GM19372 (cell line): ENCODE results near the gene ACVR2A.
A peak's percentile ranks its signal among the peaks of the same experiment; 100 is the strongest.

Experiments
- ATAC-seq: cut with Tn5 transposase; IDR thresholded peaks from one replicate; pipeline ENCODE4 v1.9.1; 2021; ENCODE audit warnings: mild to moderate bottlenecking, low read depth, moderate library complexity; ENCODE audit not compliant: unreplicated experiment

The ACVR2A gene

DNA sequence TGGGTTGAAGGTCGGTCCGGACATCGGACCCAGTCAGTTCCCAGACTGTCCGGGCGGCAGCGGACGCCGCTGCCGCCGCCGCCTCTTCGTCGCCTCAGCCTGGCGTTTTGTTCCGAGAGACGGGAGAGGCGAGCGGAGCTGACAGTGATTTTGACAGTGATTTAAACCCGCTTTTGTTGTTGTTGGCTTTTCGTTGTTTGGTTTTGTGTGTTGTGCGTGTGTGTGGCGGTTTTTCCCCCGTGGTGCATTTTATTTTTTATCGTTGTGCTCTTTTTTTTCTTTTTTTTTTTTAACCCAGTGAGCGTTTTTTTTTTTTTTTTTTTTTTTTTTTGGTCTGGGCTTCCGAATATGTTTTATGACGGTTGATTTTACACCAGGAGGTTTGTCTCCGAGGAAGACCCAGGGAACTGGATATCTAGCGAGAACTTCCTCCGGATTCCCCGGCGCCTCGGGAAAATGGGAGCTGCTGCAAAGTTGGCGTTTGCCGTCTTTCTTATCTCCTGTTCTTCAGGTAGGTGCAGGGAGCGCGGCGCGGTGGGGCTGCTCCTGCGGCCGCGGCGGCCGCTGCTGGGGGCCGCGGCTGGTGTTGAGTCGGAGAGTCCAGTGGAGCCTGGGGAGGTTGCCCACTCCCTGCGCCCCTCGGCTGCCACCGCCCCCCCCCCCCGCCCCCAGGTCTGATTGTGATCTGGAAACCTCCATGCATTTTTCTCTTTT lies at the start of gene ACVR2A:
ACVR2A (plus strand) TSS at position 333 of the 714 bp plus-strand sequence; CDS start at position 457, 124 bp downstream.
- ATAC-seq: peak; percentile 41

DNA sequence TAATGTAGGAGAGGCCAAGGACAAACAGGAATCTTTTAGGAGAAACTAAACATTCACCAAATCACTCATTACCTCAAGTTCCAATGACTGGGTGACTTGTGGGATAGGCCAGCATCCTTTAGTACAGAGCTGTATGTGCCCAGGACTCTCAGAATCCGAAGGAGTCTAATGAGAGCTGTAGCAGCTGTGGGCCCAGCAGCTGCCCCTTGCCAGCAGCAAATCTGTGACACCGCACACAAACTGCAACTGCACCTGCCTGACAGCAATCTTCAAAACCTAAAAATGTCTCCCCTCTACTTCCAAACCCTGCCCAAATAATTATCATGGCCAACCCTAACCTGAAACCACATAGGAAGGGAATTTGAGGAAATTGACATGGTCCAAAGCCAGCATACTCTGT lies 44.5 kb upstream of the ACVR2A start:
- ATAC-seq: no peak

DNA sequence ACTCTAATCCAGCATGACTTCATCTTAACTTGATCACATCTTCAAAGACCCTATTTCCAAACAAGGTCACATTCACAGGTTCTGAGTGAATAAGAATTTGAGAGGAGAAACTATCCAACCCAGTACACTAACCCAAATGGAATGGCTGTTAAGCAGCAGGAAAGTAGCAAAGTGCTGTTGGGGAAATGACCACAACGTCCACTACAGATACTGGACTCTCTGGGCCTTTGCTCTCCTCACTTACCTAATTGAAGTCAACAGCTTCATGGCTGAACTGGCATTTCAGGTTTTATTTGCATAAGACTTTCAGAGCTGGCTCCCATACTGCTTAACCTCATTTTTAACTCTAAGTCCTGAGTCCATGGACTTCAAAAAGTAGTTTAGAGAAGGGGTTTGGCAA lies 38.0 kb upstream of the ACVR2A start:
- no peak for ATAC-seq

DNA sequence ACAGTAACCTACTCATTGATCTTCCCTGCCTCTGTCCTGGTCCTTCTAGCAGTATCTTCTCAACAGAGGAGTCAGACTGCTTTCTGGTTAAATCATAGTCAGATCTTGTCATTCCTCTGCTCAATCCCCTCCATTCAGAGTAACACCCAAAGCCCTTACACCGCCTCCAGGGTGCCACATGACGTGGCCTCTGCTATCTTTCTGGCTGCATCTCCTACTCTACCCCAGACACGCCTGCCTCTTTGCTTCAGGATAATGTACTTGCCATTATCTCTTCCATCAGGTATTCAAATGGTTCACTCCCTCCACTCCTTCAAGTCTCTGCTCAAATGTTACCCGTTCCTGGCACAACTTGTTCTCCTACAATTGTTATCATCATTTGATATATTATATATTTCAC lies 36.3 kb upstream of the ACVR2A start:
- no peak for ATAC-seq

DNA sequence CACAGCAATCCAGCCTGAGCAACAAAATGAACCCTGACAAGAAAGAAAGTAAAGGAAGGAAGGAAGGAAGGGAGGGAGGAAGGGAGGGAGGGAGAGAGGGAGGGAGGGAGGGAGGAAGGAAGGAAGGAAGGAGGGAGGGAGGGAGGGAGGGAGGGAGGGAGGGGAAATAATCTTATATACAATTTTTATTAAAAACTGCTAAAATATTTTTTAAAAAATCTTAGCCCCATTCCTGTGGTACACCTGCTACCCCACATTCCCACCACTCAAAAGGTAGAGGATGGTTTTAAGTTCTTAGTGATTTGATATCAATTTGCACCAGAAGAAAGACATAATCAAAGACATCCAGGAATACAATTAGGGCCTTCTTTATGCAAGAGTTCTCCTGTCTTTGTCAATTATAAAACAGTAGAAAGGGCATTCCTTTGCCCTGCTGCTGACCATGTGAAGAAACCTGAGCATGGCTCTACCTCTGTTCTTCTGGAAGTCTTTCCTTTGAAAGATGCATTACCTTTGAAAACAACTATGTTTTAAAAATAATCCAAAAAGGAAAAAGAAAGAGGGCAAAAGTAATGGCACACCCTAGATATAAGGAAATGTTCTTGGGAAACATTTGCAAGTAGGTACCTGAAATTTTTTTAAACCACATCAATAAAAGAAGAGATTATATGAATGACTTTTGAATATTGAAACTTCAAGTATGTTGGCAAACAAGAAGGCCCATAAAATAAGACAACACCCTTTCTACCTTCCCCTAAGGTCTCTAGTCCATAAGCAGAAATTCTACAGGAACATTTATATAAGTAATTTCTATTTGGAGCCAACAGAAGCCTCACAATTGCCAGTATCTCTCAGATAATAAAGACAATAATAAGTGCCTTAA lies 33.7 kb upstream of the ACVR2A start:
- ATAC-seq: no peak

DNA sequence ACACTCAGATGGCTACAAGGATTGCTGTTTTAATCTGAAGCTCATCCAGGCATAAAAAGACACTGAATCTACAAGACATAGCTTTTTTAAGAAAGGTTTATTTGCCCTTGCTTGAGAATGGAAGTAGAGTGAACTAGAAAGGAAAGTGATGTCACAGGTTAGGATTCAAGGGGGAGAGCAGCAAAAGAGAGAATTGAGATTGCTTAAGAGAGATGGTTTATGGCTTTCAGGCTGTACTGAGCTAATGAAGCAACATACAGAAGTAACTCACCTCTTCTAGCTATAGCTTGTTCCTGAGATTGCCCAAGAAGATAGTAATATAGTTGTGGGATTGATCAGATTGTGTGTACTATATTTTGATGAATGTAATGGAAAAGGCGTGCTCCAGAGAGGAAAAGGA lies 26.1 kb upstream of the ACVR2A start:
- ATAC-seq: no peak

DNA sequence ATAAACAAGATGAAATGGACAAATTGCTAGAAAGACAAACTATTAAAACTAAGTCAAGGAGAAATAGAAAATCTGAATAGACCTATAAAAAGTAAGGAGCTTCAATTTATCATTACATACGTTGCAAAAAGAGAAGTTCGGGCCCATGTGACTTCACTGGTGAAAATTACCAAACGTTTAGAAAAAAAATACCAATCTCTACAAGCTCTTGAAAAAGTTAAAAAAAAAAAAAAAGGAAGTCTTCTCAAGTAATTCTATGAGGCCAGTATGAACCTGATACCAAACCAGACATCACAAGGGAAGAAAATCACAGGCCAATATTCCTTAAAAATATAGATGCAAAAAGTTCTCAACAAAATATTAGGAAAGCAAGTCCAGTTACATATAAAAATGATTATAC lies 20.2 kb upstream of the ACVR2A start:
- ATAC-seq: no peak

DNA sequence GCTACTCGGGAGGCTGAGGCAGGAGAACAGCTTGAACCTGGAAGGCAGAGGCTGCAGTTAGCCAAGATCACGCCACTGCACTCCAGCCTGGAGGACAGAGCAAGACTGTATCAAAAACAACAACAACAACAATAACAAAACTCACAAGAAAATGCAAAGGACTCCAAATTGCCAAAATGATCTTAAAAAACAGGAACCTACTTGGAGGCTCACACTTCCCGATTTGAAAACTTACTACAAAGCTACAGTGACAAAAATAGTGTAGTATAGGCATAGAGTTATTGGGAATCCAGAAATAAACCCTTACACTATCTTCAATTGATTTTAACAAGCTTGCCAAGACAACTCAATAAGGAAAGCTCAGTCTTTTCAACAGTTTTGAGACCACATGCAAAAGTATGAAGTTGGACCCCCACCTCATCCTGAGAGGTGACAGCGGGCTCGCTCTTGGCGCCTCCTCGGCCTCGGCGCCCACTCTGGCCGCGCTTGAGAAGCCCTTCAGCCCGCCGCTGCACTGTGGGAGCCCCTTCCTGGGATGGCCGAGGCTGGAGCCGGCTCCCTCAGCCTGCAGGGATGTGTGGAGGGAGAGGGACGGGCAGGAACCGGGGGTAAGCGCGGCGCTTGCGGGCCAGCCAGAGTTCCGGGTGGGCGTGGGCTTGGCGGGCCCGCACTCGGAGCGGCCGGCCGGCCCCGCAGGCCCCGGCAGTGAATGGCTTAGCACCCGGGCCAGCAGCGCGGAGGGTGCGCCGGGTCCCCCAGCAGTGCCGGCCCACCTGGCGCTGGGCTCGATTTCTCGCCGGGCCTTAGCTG lies 18.3 kb upstream of the ACVR2A start:
- no peak for ATAC-seq

DNA sequence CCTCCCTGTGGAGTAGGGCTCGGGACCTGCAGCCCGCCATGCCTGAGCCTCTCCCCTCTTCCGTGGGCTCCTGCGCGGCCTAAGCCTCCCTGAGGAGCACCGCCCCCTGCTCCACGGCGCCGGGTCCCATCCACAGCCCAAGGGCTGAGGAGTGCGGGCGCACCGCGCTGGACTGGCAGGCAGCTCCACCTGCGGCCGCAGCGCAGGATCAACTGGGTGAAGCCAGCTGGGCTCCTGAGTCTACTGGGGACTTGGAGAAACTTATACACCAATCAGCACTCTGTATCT lies 17.8 kb upstream of the ACVR2A start:
- ATAC-seq: no peak

DNA sequence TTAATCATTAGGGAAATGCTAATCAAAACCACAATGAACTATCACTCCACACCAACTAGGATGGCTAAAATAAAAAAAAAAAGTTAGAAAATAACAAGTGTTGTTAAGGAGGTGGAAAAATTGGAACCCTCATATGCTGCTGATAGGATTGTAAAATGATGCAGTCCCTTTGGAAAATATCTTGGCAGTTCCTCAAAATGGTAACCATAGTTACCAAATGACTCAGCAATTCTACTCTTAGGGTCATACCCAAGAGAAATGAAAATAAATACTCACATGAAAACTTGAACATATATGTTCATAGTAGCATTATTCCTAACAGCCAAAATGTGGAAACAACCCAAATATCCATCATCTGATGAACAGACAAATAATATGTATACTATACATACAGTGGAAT lies 15.7 kb upstream of the ACVR2A start:
- no peak for ATAC-seq

DNA sequence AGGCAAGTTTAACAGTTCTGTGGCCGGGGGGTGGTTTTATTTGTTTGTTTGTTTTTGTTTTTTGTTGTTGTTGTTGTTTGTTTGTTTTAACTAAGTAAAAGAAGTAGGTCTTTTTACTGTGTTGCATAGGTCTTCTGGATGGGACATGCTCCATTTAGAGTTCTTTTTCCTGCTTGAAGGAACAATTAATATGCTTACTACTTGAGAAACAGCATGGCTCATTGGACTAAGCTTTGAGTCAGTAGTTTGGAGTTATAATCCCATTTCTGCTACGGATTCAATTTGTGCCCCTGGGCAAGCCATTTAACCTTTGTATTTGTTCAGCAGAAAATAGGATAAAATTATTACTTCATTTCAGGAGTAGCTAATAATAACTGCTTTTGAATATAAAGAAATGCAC lies 8.7 kb upstream of the ACVR2A start:
- ATAC-seq: no peak

DNA sequence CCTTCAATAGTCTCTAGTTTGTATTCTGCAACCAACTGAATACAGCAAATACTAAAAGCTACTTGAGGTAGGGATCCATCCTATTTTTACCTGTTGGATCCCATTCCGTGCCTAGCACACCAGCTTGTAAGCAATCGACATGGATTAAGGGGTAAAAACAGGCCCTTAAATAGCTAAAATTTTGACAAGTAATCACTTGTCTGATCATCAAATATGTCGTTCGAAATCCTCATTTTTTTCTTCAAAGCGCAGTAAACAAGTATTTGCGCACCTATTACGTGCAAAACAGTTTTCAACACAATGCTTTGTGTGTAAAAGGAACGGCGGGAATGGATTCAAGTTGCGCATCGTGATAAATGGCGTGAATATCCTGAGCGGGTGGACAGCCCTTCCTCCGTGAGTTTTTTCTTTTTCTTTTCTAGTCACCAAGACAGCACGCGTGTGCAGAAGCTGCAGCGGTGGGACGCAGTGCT lies 1.4 kb upstream of the ACVR2A start:
- no peak for ATAC-seq

DNA sequence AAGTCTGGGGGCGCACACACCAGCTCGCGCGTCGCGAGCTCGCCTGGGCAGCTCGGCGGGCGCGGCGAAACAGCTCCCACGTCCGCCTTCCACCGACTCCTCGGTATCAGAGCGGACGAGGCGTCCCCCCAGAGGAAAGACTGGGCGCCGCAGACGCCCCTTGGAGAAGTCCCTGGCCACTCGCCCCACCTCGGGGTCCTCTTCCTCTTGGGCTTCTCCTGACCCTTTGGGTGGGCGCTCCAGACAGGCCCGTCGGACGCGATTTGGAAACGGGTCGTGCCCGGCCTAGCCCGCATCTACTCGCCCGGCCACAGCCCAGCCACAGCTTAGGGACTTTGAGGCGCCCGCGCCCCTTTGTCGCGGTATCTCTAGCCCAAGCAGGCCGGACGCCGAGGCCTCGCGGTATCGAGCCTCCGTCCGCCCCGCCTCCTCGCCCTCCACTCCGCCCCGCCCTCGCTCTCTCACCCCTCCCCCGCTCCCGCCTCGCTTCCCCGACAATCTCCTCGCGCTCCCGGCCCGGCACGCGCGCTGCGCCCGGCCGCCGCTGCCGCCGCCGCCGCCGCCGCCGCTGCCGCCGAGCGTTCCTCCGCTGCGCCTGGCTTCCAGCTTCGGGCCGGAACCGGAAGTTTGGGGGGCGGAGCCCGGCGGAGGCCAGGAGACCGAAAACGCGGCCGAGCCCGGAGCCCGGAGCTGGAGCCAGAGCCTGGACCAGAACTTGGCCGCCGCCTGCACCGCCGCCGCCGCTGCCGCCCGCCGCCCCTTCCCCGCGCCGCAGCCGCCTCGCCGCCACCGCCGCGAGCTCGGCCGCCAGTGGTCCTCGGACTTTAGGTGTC lies 749 bp upstream of the ACVR2A start:
- ATAC-seq: peak; percentile 75

DNA sequence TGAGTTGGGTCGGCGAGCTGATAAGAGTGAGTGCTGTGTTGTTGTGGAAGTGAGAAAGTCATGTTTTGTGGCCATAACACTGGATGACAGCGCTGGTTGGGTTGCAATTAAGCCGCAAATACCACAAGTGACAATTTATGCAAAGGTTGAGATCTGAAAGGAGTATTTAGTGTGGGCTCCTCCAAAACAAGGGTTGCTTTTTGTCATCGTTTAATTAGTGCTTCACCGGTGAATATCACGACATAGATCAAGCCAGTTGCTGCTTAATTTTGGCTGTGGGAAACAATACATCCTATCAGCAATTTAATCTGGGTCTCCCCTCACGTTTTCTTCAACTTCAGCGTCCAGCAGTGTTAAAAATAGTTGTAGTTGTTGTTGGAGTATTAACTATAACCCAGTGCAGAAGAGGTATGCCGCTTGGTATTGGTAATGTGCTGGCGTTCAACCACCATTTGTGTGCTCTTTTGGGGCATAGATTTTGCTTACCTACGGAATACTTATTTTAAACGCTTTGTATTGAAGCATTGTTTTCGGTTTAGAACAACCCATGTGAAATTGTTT lies 662 bp downstream of the ACVR2A start:
- ATAC-seq: peak; percentile 38

DNA sequence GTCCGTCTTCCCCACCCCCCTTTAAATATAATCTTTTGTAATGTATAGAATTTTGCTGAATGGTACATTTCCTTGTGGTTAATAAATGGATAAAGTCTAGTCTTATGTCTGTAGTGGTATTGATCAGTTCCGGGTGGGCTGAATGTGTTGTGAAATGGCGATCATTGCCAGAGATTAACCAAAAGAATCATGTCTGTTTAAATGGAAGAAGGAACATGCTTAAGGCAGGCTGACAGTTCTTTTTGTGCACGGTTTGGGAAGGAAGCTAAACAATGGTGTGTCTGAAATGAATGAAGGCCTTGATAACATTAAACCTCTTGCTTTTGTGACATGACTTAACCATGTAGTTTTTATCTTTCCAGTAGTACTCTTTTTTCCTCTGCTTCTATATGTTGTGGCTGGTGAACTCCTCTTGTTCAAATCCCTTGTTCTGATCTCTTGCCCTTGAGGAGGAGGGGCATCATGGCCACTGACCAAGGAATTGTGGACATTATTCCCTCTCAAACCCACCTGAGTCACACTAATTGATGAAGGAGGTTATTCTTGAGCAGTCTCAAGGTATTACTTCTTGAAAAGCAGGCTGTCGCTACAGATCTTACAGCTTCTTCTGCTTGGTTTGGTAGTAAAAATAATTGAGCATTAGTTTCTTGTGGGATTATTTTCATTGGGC lies 1.7 kb downstream of the ACVR2A start:
- no peak for ATAC-seq

DNA sequence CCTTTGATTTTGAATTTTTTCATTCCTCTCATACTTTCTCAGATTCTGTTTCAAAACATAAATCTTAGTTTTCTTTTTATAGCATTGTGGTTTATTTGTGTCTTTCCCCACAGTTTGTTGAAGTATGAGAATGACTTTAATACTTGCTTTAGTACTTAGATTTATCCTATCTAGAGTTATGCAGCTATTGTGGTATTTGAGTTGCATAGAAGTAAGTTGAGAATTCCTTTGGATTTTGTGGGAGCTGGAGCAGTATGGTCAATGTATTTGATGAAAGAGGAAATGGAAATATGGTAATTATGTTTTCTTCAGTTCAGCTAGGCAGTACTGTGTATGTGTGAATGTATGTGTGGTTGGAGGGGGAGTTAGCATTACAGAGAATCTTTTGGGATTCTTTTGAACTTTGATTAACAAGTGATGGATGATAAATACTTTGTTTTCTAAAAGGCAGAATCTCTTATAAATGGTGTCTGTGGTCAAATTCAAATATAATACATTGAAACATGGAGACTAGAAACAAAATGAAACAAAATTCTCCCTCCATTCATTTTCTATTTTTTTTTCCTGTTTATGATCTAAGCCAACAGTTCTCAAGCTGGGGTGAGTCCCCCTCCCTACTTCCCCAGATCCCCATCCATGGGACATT lies 3.0 kb downstream of the ACVR2A start:
- ATAC-seq: no peak

DNA sequence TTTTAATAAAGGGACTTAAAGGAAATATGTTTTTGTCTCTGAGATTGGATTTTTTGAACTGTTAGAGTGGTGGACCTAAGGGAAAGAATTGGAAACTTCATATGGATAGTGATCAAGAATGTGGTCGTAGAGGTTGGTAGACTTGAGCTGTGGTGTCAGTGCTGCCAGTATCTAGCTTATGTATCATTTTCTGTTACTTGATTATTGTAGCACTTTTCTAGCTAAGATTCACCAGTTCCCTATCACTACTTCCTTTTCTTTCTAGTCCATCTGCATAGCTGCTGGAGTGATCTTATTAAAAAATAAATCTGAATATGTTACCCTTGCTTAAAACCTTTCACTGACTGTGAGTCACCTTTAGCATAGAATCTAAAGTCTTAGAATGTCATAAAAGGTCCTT lies 6.0 kb downstream of the ACVR2A start:
- no peak for ATAC-seq

DNA sequence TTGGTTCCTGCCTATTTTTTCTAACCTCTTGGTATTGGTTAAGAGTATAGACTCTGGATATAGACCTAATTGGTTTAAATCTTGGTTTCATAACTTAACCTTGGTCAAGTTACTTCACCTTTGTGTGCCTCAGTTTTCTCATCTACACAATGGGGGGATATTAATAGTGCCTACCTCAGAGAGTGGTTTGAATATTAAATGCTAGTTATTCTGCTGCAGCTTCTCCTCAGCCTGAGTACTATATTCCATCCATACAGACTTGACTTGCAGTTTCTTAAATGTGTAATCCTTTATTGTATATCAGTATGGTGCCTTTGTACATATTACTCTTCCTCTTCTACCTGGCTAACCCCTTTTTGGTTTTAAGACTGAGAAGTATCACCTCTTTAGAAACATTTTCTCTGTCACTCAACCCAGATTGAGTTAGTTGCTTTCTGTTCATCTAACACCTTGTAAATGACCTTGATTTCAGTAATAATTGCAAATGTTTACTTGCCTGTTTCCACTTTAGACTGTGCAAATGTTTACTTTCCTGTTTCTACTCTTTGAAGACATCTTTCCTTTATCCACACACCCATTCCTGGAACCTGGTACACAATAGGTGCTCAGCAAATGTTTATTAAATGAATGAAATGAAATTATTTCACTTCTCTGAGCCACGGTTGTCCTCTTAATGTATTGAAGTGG lies 6.6 kb downstream of the ACVR2A start:
- ATAC-seq: no peak
